Kidney epithelial cell (primary cell): ENCODE data around the gene C12orf50. TPM values are rescaled to one million over a fixed set of nuclear protein-coding genes. Genes with fewer than 3 reads are reported as not detected.

ENCODE experiments used
- DNase-seq: peaks from one replicate; pipeline ENCODE4 v3.0.0-alpha.2; 2010; ENCODE audit warnings: low read depth
- H3K27me3 ChIP-seq: 2 replicates; pipeline ENCODE4 v1.6.0; 2011; ENCODE audit warnings: low read length; ENCODE audit not compliant: control insufficient read depth, insufficient read depth
- H3K36me3 ChIP-seq: 2 replicates; pipeline ENCODE4 v1.5.1; 2011; ENCODE audit warnings: low read length; ENCODE audit not compliant: control insufficient read depth, insufficient read depth
- H3K4me3 ChIP-seq: 2 replicates; pipeline ENCODE4 v1.5.1; 2011; ENCODE audit warnings: low read depth, mild to moderate bottlenecking, control low read depth, low read length
- total RNA-seq: library from RNA; depleted of rRNA; stranded (reverse); fragments of >200 nt; gene quantifications from 2 replicates; pipeline ENCODE4 v1.2.3, GENCODE V29; 2015
- TF ChIP-seq, protein P1 (sequence below): IDR thresholded peaks from 2 replicates; pipeline ENCODE4 v1.5.1; 2011; ENCODE audit warnings: mild to moderate bottlenecking, moderate library complexity, low read length, control low read depth, inconsistent platforms; ENCODE audit not compliant: insufficient read depth, poor library complexity, severe bottlenecking

The C12orf50 gene
- total RNA-seq, 1 donor from 2014 or later = not detected

DNA sequence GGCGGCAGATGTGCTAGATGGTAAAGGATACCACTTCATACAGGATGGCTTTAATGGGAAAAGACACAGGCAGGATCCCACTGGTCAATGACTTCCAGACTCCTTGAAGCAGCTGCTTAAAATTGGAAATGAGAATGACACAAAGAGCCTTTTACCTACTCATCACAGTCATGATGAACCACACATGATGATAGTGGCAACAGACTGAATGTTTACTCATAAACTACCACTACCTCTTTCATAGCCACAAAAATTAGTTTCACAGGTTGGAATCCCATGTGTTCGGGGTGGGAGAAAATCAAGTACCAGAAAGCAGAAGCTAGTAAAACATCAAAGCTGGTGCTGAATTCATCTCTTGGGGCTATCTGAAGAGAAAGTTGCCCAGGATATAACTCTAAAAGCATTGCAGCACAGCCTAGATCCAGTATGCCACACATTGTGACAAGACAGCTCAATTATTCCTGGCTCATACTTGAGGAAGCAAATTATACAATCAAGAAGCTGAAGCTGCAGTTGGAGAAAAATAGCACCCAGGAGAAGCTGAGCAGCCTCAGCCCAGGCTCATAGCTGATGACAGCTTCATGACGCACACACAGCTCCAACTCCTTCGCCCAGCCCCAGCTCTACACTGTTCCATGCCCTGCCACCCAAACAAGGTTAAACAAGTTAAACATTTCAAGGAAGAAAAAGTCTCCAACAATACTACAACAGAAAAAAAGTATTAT, 29.0 kb upstream of the C12orf50 start:
- TF ChIP-seq, protein P1, sequence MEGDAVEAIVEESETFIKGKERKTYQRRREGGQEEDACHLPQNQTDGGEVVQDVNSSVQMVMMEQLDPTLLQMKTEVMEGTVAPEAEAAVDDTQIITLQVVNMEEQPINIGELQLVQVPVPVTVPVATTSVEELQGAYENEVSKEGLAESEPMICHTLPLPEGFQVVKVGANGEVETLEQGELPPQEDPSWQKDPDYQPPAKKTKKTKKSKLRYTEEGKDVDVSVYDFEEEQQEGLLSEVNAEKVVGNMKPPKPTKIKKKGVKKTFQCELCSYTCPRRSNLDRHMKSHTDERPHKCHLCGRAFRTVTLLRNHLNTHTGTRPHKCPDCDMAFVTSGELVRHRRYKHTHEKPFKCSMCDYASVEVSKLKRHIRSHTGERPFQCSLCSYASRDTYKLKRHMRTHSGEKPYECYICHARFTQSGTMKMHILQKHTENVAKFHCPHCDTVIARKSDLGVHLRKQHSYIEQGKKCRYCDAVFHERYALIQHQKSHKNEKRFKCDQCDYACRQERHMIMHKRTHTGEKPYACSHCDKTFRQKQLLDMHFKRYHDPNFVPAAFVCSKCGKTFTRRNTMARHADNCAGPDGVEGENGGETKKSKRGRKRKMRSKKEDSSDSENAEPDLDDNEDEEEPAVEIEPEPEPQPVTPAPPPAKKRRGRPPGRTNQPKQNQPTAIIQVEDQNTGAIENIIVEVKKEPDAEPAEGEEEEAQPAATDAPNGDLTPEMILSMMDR = no peak
- no peaks in the 10 kb centered on the region for H3K27me3 ChIP-seq
- H3K4me3 ChIP-seq = no peak overlapping the region
- no peaks in the 10 kb centered on the region for H3K36me3 ChIP-seq
- no peak for DNase-seq

DNA sequence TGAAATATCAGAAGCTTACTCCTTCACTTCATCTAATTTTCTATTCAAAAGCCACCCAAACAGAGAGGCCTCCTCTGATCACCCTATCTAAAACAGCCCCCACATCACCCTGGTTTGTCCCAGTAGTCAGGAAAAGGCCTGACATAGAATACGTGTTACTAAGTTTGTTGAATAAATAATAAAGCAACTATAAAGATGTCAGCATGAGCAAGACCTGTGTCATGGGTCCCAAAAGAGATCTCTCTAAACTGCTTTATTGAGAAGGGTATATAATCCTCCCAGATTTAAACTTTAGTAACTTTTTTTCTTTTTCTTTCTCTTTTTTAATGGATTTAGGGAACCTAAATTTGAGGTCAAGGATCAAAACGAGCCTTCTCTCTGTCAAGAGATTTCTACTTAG, 27.4 kb upstream of the C12orf50 start:
- TF ChIP-seq, protein P1 = no peak
- no peaks in the 10 kb centered on the region for H3K36me3 ChIP-seq
- DNase-seq = no peak
- H3K27me3 ChIP-seq = no peaks in the 10 kb centered on the region
- H3K4me3 ChIP-seq = no peak overlapping the region

DNA sequence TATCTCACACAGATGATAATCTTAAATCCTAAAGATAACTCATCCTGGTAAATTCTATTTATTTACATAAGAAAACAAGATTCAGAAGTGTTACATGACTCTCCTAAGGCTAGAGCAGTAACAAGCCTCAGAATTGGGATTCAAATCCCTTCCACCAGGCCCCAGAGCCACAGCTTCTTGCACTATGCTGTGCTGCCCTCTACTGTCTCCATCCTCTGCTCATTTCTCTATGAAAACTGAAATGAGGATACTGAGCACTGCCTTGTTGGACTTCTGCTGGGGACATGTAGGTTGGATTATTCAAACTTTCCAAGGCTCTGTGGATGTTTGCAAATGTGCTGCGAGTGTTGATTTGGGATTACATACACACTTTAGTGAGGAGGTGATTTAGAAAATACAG, 23.5 kb upstream of the C12orf50 start:
- Histone ChIP-seq H3K27me3 (no peaks in the 10 kb centered on the region), H3K36me3 (no peaks in the 10 kb centered on the region), H3K4me3 (no peak overlapping the region)
- TF ChIP-seq, protein P1 = peak; percentile 63
- no peak for DNase-seq

GRCh38 chr12:88044035-88044434, 14.8 kb upstream of the C12orf50 start:
- DNase-seq = no peak
- Histone ChIP-seq H3K27me3 (no peaks in the 10 kb centered on the region), H3K36me3 (no peaks in the 10 kb centered on the region), H3K4me3 (no peak overlapping the region)
- TF ChIP-seq, protein P1 = no peak

GRCh38 chr12:88037770-88038169, 8.6 kb upstream of the C12orf50 start:
- TF ChIP-seq, protein P1 = no peak
- Histone ChIP-seq H3K27me3 (no peaks in the 10 kb centered on the region), H3K4me3 (no peak overlapping the region), H3K36me3 (no peaks in the 10 kb centered on the region)
- no peak for DNase-seq
